Measurements from ENCODE around the gene TJP1. TPM values are rescaled to one million over a fixed set of nuclear protein-coding genes. Genes with fewer than 3 reads are reported as not detected.

The TJP1 gene
- total RNA-seq, 1 experiment from 2014 or later: 140 TPM

DNA sequence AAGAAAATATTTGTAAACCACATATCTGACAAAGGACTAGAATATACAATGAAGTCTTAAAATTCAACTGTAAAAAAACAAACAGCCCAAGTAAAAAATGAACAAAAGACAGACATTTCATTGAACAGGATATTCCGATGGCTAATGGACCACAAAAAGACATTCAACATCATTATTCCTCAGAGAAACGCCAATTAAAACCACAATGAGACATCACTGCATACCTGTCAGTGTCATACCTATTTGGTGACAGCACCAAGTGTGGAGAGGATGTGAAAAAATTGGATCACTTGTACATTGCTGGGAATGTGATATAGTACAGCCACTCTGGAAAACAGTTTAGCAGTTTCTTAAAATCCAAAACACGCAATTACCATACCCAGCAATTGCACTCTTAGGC is 29.9 kb upstream of the TJP1 start:
- Histone ChIP-seq H3K56ac (ENCODE audit: insufficient read length, low read depth, low read length) (no peak overlapping the region), H3K18ac (ENCODE audit: insufficient read length, low read depth, low read length) (no peak overlapping the region), H3K23ac (ENCODE audit: insufficient read length, low read depth, low read length) (no peak overlapping the region), H4K20me1 (ENCODE audit: control insufficient read depth, insufficient read depth, insufficient read length) (no peaks in the 10 kb centered on the region), H2BK120ac (ENCODE audit: low read depth, low read length, poor library complexity, severe bottlenecking) (no peak overlapping the region), H2AFZ (ENCODE audit: low read length) (no peak overlapping the region), H3K4ac (ENCODE audit: low read depth, low read length) (no peak overlapping the region), H3K79me2 (ENCODE audit: insufficient read depth, low read length) (no peaks in the 10 kb centered on the region), H3T11ph (ENCODE audit: low read length) (no peak overlapping the region), H3K27me3 (ENCODE audit: insufficient read depth, low read length) (no peaks in the 10 kb centered on the region), H3K27ac (ENCODE audit: insufficient read length, low read depth, low read length) (no peak overlapping the region), H3K9ac (ENCODE audit: extremely low read depth, insufficient read length, low read length) (no peak overlapping the region), H2AK5ac (ENCODE audit: insufficient read length, low read length) (no peak overlapping the region), H4K5ac (ENCODE audit: insufficient read length, low read depth, low read length) (no peak overlapping the region), H3K4me2 (ENCODE audit: insufficient read depth, insufficient read length, low read length) (no peak overlapping the region), H4K91ac (ENCODE audit: insufficient read length, low read depth, low read length) (no peak overlapping the region), H2BK5ac (ENCODE audit: insufficient read length, low read length) (no peak overlapping the region), H2BK15ac (ENCODE audit: low read depth, low read length) (no peak overlapping the region), H3K9me3 (ENCODE audit: control insufficient read depth, low read depth, low read length) (no peaks in the 10 kb centered on the region), H3K14ac (ENCODE audit: insufficient read depth, low read length) (no peak overlapping the region), H3K79me1 (ENCODE audit: insufficient read depth, low read depth, low read length, poor library complexity, severe bottlenecking) (no peaks in the 10 kb centered on the region), H2BK12ac (ENCODE audit: insufficient read length, low read depth, low read length) (no peak overlapping the region), H3K4me1 (ENCODE audit: insufficient read depth, low read length) (peaks cover under 1% of the 10 kb centered on the region; the same call in 1 of the 2 replicates), H3K23me2 (ENCODE audit: insufficient read length, low read depth, low read length, poor library complexity, severe bottlenecking) (no peaks in the 10 kb centered on the region), H2BK20ac (ENCODE audit: low read depth, low read length, poor library complexity, severe bottlenecking) (no peak overlapping the region), H4K8ac (replicated peaks; ENCODE audit: insufficient read length, low read depth, low read length) (no peak overlapping the region)
- peaks cover 0 to 8% of the 10 kb centered on the region in 2 experiments; a peak in 2 of 4 replicates for H3K4me1 Mint-ChIP-seq
- H3K36me3 Mint-ChIP-seq (ENCODE audit: insufficient read depth in 1 of 3, low read depth in 3 of 3): peaks cover 8 to 10% (median 8%) of the 10 kb centered on the region in 3 experiments
- WGBS (ENCODE audit: extremely low coverage, insufficient read length, low lambda C conversion rate): no CpG with 5 or more reads among the region's 3 CpGs
- peaks cover 9 to 12% of the 10 kb centered on the region in 2 experiments for H3K9me3 Mint-ChIP-seq
- TF ChIP-seq, protein P1, sequence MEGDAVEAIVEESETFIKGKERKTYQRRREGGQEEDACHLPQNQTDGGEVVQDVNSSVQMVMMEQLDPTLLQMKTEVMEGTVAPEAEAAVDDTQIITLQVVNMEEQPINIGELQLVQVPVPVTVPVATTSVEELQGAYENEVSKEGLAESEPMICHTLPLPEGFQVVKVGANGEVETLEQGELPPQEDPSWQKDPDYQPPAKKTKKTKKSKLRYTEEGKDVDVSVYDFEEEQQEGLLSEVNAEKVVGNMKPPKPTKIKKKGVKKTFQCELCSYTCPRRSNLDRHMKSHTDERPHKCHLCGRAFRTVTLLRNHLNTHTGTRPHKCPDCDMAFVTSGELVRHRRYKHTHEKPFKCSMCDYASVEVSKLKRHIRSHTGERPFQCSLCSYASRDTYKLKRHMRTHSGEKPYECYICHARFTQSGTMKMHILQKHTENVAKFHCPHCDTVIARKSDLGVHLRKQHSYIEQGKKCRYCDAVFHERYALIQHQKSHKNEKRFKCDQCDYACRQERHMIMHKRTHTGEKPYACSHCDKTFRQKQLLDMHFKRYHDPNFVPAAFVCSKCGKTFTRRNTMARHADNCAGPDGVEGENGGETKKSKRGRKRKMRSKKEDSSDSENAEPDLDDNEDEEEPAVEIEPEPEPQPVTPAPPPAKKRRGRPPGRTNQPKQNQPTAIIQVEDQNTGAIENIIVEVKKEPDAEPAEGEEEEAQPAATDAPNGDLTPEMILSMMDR (conservative IDR thresholded peaks at IDR 0.05): no peak
- H3K27ac Mint-ChIP-seq: no peak overlapping the region
- no peaks in the 10 kb centered on the region; the same call in 1 of the 2 replicates for H3K27me3 Mint-ChIP-seq (ENCODE audit: low read depth)
- H3K4me3 Mint-ChIP-seq: no peak overlapping the region
- no peak for DNase-seq
